Loucy (cell line): Measurements from ENCODE around the gene BCAS3.

Experiments used
- H2AFZ ChIP-seq: fragments of 200-600 bp; sonication (generic); 2 replicates; pipeline ENCODE4 v1.6.0; 2016; ENCODE audit warnings: antibody characterized with exemption, mild to moderate bottlenecking, low read length, moderate library complexity
- H3F3A ChIP-seq: fragments of 200-600 bp; 2 replicates; pipeline ENCODE4 v1.6.0; 2016; ENCODE audit warnings: antibody characterized with exemption, low read depth, mild to moderate bottlenecking
- H3K27me3 ChIP-seq: fragments of 200-600 bp; sonication (generic); 2 replicates; pipeline ENCODE4 v1.6.1; 2014; ENCODE audit warnings: low read length, mild to moderate bottlenecking; ENCODE audit not compliant: insufficient read depth, poor library complexity, severe bottlenecking
- H3K36me3 ChIP-seq: fragments of 200-600 bp; sonication (generic); 2 replicates; pipeline ENCODE4 v1.6.1; 2016; ENCODE audit warnings: low read length; ENCODE audit not compliant: insufficient read depth
- H3K4me1 ChIP-seq: fragments of 200-600 bp; sonication (generic); 2 replicates; pipeline ENCODE4 v1.5.1; 2014; ENCODE audit warnings: low read length, mild to moderate bottlenecking; ENCODE audit not compliant: insufficient read depth, poor library complexity, severe bottlenecking
- H3K4me2 ChIP-seq: fragments of 200-600 bp; sonication (generic); 2 replicates; pipeline ENCODE4 v1.6.0; 2014; ENCODE audit warnings: antibody characterized with exemption, low read length, low read depth, mild to moderate bottlenecking; ENCODE audit not compliant: poor library complexity, severe bottlenecking
- H3K4me3 ChIP-seq: fragments of 200-600 bp; sonication (generic); 2 replicates; pipeline ENCODE4 v1.5.1; 2014; ENCODE audit warnings: low read length, mild to moderate bottlenecking, mixed read lengths; ENCODE audit not compliant: poor library complexity, severe bottlenecking
- H3K79me2 ChIP-seq: fragments of 200-600 bp; sonication (generic); 2 replicates; pipeline ENCODE4 v1.6.1; 2014; ENCODE audit warnings: low read length; ENCODE audit not compliant: insufficient read depth
- H3K9ac ChIP-seq: fragments of 200-600 bp; sonication (generic); 2 replicates; pipeline ENCODE4 v1.6.0; 2014; ENCODE audit warnings: mild to moderate bottlenecking, low read depth, low read length, moderate library complexity; ENCODE audit not compliant: poor library complexity, severe bottlenecking
- H3K9me2 ChIP-seq: fragments of 200-600 bp; sonication (generic); replicated peaks from 2 replicates; pipeline ENCODE4 v1.6.1; 2016; ENCODE audit warnings: low read depth, low read length, mixed read lengths
- H3K9me3 ChIP-seq: fragments of 200-600 bp; sonication (generic); 2 replicates; pipeline ENCODE4 v1.6.1; 2014; ENCODE audit warnings: mild to moderate bottlenecking, antibody characterized with exemption, low read length, low read depth; ENCODE audit not compliant: insufficient read depth
- H4K20me1 ChIP-seq: fragments of 200-600 bp; sonication (generic); 2 replicates; pipeline ENCODE4 v1.6.0; 2014; ENCODE audit warnings: antibody characterized with exemption, low read length, mild to moderate bottlenecking; ENCODE audit not compliant: insufficient read depth, poor library complexity, severe bottlenecking
- CTCF ChIP-seq: fragments of 200-600 bp; sonication (generic); conservative IDR thresholded peaks from 2 replicates; pipeline ENCODE4 v1.5.1; 2014; ENCODE audit warnings: mild to moderate bottlenecking, antibody characterized with exemption, low read length
- EZH2phosphoT487 ChIP-seq: fragments of 200-600 bp; IDR thresholded peaks from 2 replicates; pipeline ENCODE4 v1.6.1; 2018; ENCODE audit warnings: antibody characterized with exemption, mild to moderate bottlenecking, moderate library complexity, borderline replicate concordance

BCAS3 gene

GRCh38 chr17:61223725-61224124 lies 546.1 kb downstream of the BCAS3 start:
- Histone ChIP-seq H3K9ac (no peak overlapping the region), H3K9me2 (no peaks in the 10 kb centered on the region), H3K4me1 (peaks cover 44% of the 10 kb centered on the region), H3K36me3 (no peaks in the 10 kb centered on the region), H3F3A (peaks cover 24% of the 10 kb centered on the region), H3K9me3 (no peaks in the 10 kb centered on the region), H4K20me1 (no peaks in the 10 kb centered on the region), H3K4me2 (no peak overlapping the region), H3K79me2 (no peaks in the 10 kb centered on the region), H3K27me3 (no peaks in the 10 kb centered on the region), H3K4me3 (no peak overlapping the region), H2AFZ (no peak overlapping the region)
- TF ChIP-seq CTCF: no peak
- no peak for TF ChIP-seq EZH2phosphoT487

DNA sequence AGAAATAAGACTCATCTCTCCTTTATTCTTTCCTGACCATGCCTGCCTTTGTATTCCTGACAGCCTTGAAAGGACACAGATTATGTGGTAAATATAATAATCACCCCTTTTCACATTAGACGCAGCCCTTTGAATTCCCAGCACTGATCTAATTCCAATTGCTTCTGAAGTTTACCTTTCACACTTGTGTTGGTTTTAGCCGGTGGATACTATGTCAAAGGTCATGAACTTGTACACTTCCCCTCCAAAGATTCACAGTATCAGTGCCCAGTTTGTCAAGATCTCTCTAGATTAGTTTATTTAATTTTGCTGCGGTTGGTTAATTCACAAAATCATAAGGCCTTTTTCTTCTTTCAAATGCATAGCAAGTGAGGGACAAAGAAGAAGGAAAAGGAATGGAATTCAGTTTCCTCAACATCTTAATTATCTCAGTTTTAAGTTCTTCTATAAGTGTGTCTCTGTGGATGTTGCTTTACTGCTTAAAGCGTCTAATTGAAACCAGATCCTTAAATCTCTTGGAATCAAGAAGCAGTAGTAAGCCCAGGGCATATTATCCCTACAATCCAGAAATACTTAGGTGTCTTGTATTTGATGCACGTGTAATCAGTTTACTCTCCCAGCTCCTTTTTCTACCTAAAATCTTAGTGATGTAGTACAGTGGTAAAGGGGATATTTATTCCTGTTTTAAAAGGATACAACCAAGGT lies 547.7 kb downstream of the BCAS3 start:
- TF ChIP-seq CTCF (no peak), EZH2phosphoT487 (no peak)
- H3K79me2 ChIP-seq: no peaks in the 10 kb centered on the region
- H3K9me2 ChIP-seq: no peaks in the 10 kb centered on the region
- H3K36me3 ChIP-seq: no peaks in the 10 kb centered on the region
- H3K4me2 ChIP-seq: no peak overlapping the region
- H3K9ac ChIP-seq: no peak overlapping the region
- H3K4me3 ChIP-seq: no peak overlapping the region
- peaks cover 23% of the 10 kb centered on the region for H3F3A ChIP-seq
- peaks cover 34% of the 10 kb centered on the region for H3K4me1 ChIP-seq
- no peak overlapping the region for H2AFZ ChIP-seq
- H3K9me3 ChIP-seq: no peaks in the 10 kb centered on the region
- no peaks in the 10 kb centered on the region for H3K27me3 ChIP-seq
- no peaks in the 10 kb centered on the region for H4K20me1 ChIP-seq

DNA sequence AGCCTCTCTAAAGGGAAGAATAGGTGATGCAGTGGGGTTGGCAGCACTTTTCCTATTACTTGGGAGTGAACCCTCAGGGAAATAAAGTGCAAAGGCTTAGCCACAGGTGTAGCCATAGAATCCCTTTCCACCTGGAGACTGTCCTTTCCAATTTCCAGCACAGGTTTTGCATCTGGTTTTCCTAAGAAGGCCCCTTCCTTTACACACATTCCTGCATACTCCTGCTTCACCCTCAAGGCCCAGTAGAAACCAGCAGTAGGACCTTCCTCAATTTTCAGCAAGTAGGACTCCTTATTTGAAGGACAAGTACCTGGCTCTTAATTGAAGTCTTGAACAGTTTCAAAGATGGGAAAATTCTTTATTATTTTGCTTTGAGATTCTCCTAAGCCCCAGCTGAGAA lies 550.2 kb downstream of the BCAS3 start:
- H3K4me1 ChIP-seq: peaks cover 23% of the 10 kb centered on the region
- H3K36me3 ChIP-seq: no peaks in the 10 kb centered on the region
- H2AFZ ChIP-seq: no peak overlapping the region
- H3K27me3 ChIP-seq: no peaks in the 10 kb centered on the region
- TF ChIP-seq EZH2phosphoT487 (no peak), CTCF (no peak)
- no peaks in the 10 kb centered on the region for H3K9me3 ChIP-seq
- no peaks in the 10 kb centered on the region for H3K79me2 ChIP-seq
- no peaks in the 10 kb centered on the region for H3K9me2 ChIP-seq
- no peak overlapping the region for H3K4me3 ChIP-seq
- no peaks in the 10 kb centered on the region for H4K20me1 ChIP-seq
- no peak overlapping the region for H3K4me2 ChIP-seq
- no peak overlapping the region for H3K9ac ChIP-seq
- peaks cover under 1% of the 10 kb centered on the region; the same call in 1 of the 2 replicates for H3F3A ChIP-seq
